Activated CD4-positive, alpha-beta T cell treated with anti-CD3 and anti-CD28 coated beads for 36 hours (primary cell): ENCODE data around the gene GLTP. TPM values are rescaled to one million over a fixed set of nuclear protein-coding genes. Genes with fewer than 3 reads are reported as not detected.
"Not testable (repeated sequence)": the region's sequence is repeated elsewhere in the genome, so short reads cannot be mapped to it uniquely, and the experiment has no call there.

Experiments used
- ATAC-seq: fragments of 200-7000 bp; cut with Tn5 transposase; one replicate; pipeline ENCODE4 v1.10.0; 2021; ENCODE audit warnings: mild to moderate bottlenecking, moderate library complexity
- CTCF ChIA-PET: fragments of 350-600 bp; sonication (Branson Sonifier 250); formaldehyde crosslinking; loops from one replicate; lab custom pipeline; 2021; ENCODE audit warnings: antibody characterized with exemption; lab: Charles Lee
- POLR2A ChIA-PET: fragments of 350-600 bp; sonication (Branson Sonifier 250); formaldehyde crosslinking; loops from one replicate; lab custom pipeline; 2021; ENCODE audit warnings: antibody characterized with exemption, inconsistent platforms; lab: Charles Lee
- DNase-seq: peaks from one replicate; pipeline ENCODE4 v3.0.0-alpha.2; 2020
- H3K27ac Mint-ChIP-seq: one replicate; pipeline ENCODE4 v1.8.0; 2021; ENCODE audit warnings: mixed read lengths
- H3K27me3 Mint-ChIP-seq: one replicate; pipeline ENCODE4 v1.8.0; 2021; ENCODE audit warnings: mixed read lengths
- H3K36me3 Mint-ChIP-seq: one replicate; pipeline ENCODE4 v1.8.0; 2021; ENCODE audit warnings: low read depth, mixed read lengths
- H3K4me1 Mint-ChIP-seq: one replicate; pipeline ENCODE4 v1.8.0; 2021; ENCODE audit warnings: mixed read lengths
- H3K4me3 Mint-ChIP-seq: one replicate; pipeline ENCODE4 v1.8.0; 2021; ENCODE audit warnings: mild to moderate bottlenecking, moderate library complexity, mixed read lengths
- H3K9me3 Mint-ChIP-seq: one replicate; pipeline ENCODE4 v1.8.0; 2021; ENCODE audit warnings: low read depth, mixed read lengths
- intact Hi-C, 2 experiments: fragments of 100-400 bp; cut with DNase I in 1 of 2; cut with micrococcal nuclease in 1 of 2; formaldehyde crosslinking; loops; one replicate each; pipeline versions ENCODE4 v1.14.2 to v1.15.1; 2022 to 2024; cut with DNase I, micrococcal nuclease
- total RNA-seq, 2 experiments: library from RNA; stranded (reverse); gene quantifications; one replicate each; pipeline ENCODE4 v1.2.3, GENCODE V29; 2021

GLTP gene, protein sequence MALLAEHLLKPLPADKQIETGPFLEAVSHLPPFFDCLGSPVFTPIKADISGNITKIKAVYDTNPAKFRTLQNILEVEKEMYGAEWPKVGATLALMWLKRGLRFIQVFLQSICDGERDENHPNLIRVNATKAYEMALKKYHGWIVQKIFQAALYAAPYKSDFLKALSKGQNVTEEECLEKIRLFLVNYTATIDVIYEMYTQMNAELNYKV
- 10 to 100 TPM; 24.2 to 26.9 TPM for total RNA-seq

DNA sequence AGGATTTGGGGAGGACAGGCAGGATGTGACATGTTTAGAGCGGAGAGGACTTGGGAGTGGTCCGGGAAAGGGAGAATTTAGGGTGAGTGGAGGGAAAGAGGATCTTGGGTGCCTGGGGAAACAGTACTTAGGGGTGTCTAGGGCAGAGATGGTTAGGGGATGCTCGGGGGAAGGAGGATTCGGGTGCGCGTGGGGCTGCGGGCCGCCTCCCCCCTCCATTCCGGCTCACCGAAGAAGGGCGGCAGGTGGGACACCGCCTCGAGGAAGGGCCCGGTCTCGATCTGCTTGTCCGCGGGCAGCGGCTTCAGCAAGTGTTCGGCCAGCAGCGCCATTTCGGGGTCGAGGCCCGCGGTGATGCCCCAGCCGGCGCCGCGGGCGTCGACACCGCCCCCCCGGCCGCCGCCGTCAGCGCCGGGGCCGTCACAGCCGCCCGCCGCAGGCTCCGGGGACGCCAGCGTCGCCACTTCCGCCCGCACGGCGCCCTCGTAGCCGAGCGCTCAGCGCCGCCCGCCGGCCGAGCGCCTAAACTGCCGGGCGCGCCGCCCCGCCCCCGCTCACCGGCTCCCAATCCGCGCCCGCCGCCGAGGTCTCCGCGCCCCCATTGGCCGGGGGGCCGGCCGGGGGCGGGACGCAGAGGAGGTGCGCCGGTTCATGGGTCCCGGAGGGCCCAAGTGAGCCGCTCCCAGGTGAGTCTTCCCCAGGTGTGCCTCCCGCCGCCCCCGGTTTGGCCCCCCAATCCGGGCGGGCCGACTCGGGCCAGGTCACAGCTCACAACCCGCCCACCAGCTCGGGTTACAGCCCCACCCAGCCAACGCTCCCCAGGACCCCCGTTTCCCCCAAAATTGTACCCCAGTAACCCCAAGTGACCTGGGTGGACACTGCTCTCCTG, at the start of gene GLTP:
Gene GLTP, minus strand, starts transcription at position 499 of the 889 bp plus-strand sequence. Its CDS starts 167 bp downstream, at position 332.
- ChIA-PET CTCF (interaction anchor here (0.7 to 1.9 kb wide), 5 partner anchors 27 to 306 kb away, joined by 3 to 9 read pairs (median 4); no protein-coding TSS in a partner anchor), POLR2A (no interaction called here)
- H3K4me1 Mint-ChIP-seq, result peaks cover 36% of the 10 kb centered on the region

DNA sequence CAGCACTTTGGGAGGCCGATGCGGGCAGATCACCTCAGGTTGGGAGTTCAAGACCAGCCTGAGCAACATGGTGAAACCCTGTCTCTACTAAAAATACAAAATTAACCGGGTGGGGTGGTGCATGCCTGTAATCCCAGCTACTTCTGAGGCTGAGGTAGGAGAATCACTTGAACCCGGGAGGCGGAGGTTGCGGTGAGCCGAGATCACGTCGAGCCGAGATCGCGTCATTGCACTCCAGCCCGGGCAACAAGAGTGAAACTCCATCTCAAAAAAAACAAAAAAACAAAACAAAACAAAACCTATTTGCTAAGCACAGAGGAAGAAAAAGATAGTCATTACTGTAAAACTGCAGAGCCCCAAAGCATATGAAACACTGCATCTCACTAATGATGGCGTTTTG, 49.0 kb upstream of the GLTP start:
- DNase-seq, H3K27me3 Mint-ChIP-seq, H3K27ac Mint-ChIP-seq, ATAC-seq, POLR2A ChIA-PET, intact Hi-C loops, H3K4me1 Mint-ChIP-seq, H3K4me3 Mint-ChIP-seq, H3K9me3 Mint-ChIP-seq: not testable (repeated sequence)
- peaks cover 27% of the 10 kb centered on the region for H3K36me3 Mint-ChIP-seq
- CTCF ChIA-PET, result interaction anchor here (1.1 to 1.8 kb wide), 3 partner anchors 9 to 162 kb away, joined by 4 to 14 read pairs (median 4); no protein-coding TSS in a partner anchor

More for the DNA sequence above, at the start of gene GLTP:
- Mint-ChIP-seq H3K36me3 (peaks cover 3% of the 10 kb centered on the region), H3K27me3 (no peaks in the 10 kb centered on the region), H3K9me3 (no peaks in the 10 kb centered on the region), H3K4me3 (peak within 1 kb of the TSS; percentile 86), H3K27ac (peak within 1 kb of the TSS; percentile 88)
- peak; percentile 97 for ATAC-seq
- DNase-seq, result peak; percentile 93
- intact Hi-C loops, result loop anchor here (1.0 to 10.0 kb wide), 16 partner anchors 20 to 1805 kb away; partner anchors contain the start of genes TCHP (in 2 of the 2), ACAD10 (in 1 of the 2), ANAPC7 (in 1 of the 2) and ATP2A2 (in 1 of the 2)

DNA sequence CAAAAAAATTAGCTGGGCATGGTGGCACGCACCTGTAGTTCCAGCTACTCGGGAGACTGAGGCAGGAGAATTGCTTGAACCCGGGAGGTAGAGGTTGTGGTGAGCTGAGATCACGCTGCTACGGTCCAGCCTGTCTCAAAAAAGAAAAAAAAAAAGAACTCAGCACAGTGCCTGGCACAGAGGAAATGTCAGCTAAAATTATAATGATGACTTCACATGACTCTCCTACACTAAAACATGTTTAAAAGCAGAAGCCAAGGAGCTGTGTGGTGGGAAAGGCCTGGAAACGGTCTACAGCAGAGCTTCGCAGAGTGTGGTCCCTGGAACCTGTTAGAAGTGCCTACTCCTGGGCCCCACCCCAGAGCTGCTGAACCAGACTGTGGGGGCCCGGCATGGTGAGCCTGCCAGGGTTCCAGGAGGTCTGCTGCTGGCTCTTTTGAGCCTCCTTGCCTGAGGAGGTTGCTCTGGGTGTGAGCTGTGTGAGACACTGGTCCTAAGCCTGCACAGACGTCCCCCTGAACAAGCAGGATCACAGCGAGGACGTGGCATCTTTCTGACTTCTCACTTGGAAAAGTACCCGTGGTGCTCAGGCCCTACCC, 47.8 kb upstream of the GLTP start:
- Mint-ChIP-seq H3K4me1 (no peaks in the 10 kb centered on the region), H3K4me3 (no peak overlapping the region), H3K27me3 (no peaks in the 10 kb centered on the region), H3K36me3 (peaks cover 20% of the 10 kb centered on the region), H3K9me3 (no peaks in the 10 kb centered on the region), H3K27ac (no peak overlapping the region)
- ChIA-PET CTCF (interaction anchor here (0.6 to 1.8 kb wide), 8 partner anchors 13 to 1242 kb away, joined by 3 to 14 read pairs (median 4); no protein-coding TSS in a partner anchor), POLR2A (interaction anchor here (0.6 kb wide), 1 partner anchor 132 kb away, joined by 8 read pairs; no protein-coding TSS in a partner anchor)
- ATAC-seq (no peak), DNase-seq (no peak)
- intact Hi-C loops, result no loop called here

- Mint-ChIP-seq H3K4me3 (no peak overlapping the region), H3K27ac (peak overlapping the region; percentile 9), H3K27me3 (no peaks in the 10 kb centered on the region), H3K9me3 (no peaks in the 10 kb centered on the region), H3K4me1 (no peaks in the 10 kb centered on the region), H3K36me3 (peaks cover 15% of the 10 kb centered on the region)
- ChIA-PET POLR2A (no interaction called here), CTCF (interaction anchor here (0.6 to 2.4 kb wide), 9 partner anchors 12 to 124 kb away, joined by 3 to 14 read pairs (median 5); no protein-coding TSS in a partner anchor)
- DNase-seq (peak; percentile 67), ATAC-seq (peak; percentile 88)
- intact Hi-C loops, result loop anchor here (1.0 kb wide), 2 partner anchors 74 to 122 kb away; no protein-coding TSS in a partner anchor
Measured at GRCh38 chr12:109927622-109928021, 47.3 kb upstream of the GLTP start.

DNA sequence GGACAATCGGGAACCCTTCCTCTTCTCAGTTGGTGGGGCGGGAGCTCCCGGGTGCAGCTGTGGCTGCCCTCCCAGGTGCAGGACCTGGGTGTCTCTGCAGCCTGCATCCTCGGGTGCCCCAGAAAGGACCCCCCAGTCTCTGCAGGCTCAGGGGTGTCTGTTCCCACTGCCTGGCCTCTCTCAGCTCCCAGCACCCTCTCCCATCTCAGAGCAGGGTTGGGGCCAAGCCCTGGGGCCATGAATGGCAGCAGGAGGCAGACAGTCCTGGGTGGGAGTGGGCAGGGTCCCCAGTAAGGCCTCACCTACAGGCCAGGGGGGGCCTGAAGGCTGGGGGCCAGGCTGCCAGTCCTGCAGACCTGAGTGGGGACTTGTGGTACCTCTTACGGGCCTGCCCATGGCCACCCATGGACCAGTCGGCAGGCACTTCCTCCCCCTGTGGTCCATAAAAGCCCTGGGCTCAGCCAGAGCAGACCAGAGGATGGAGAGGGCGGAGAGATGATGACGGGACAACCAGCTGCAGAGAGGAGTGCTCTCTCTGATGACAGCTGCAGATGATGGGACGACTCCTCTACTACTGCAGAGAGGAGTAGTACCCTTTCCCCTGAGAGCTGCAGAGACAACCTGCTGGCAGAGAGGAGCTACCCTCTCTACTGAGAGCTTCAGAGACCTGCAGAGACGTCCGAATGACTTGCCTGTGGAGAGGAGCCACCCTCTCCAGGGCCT, 46.3 kb upstream of the GLTP start:
- ATAC-seq, result no peak
- Mint-ChIP-seq H3K4me1 (no peaks in the 10 kb centered on the region), H3K36me3 (peaks cover 6% of the 10 kb centered on the region), H3K27me3 (no peaks in the 10 kb centered on the region), H3K4me3 (no peak overlapping the region), H3K9me3 (no peaks in the 10 kb centered on the region), H3K27ac (no peak overlapping the region)
- no peak for DNase-seq
- intact Hi-C loops, result loop anchor here (1.0 kb wide), 2 partner anchors 73 to 121 kb away; no protein-coding TSS in a partner anchor
- ChIA-PET POLR2A (no interaction called here), CTCF (interaction anchor here (0.6 to 2.4 kb wide), 5 partner anchors 11 to 216 kb away, joined by 3 to 12 read pairs (median 4); no protein-coding TSS in a partner anchor)

DNA sequence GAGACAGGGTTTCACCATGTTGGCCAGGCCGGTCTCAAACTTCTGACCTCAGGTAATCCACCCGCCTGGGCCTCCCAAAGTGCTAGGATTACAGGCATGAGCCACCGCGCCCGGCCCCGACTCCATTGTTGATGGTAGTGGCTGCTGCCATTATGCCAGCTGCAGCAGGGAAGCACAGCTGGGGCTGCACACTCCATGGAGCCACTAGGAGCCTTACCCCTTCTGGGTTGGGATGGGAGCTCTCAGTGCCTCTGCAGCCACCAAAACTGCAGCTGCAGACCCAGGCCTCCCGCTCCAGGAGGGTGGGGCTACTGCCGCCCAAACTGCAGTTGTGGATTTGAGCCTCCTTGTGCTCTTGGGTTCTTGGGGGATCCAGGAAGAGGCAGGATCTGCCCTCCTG, 45.7 kb upstream of the GLTP start:
- CTCF ChIA-PET, result interaction anchor here (0.6 to 2.4 kb wide), 2 partner anchors 73 to 357 kb away, joined by 4 to 12 read pairs; no protein-coding TSS in a partner anchor
- intact Hi-C loops, result no loop called here
- ATAC-seq (no peak), DNase-seq (no peak)
- H3K36me3 Mint-ChIP-seq, result peaks cover 5% of the 10 kb centered on the region
- H3K27me3 Mint-ChIP-seq, result no peaks in the 10 kb centered on the region
- no peaks in the 10 kb centered on the region for H3K4me1 Mint-ChIP-seq
- H3K27ac Mint-ChIP-seq, result no peak overlapping the region
- POLR2A ChIA-PET, result no interaction called here
- no peaks in the 10 kb centered on the region for H3K9me3 Mint-ChIP-seq
- H3K4me3 Mint-ChIP-seq, result no peak overlapping the region

- intact Hi-C loops, result no loop called here
- no peaks in the 10 kb centered on the region for H3K4me1 Mint-ChIP-seq
- H3K4me3 Mint-ChIP-seq, result no peak overlapping the region
- no peaks in the 10 kb centered on the region for H3K27me3 Mint-ChIP-seq
- POLR2A ChIA-PET, result no interaction called here
- no peaks in the 10 kb centered on the region for H3K9me3 Mint-ChIP-seq
- ATAC-seq, result no peak
- H3K36me3 Mint-ChIP-seq, result peaks cover 8% of the 10 kb centered on the region
- CTCF ChIA-PET, result interaction anchor here (0.6 to 2.4 kb wide), 2 partner anchors 72 to 358 kb away, joined by 4 to 12 read pairs; no protein-coding TSS in a partner anchor
- H3K27ac Mint-ChIP-seq, result no peak overlapping the region
- DNase-seq, result no peak
Measured at GRCh38 chr12:109925185-109925840, 45.0 kb upstream of the GLTP start.

DNA sequence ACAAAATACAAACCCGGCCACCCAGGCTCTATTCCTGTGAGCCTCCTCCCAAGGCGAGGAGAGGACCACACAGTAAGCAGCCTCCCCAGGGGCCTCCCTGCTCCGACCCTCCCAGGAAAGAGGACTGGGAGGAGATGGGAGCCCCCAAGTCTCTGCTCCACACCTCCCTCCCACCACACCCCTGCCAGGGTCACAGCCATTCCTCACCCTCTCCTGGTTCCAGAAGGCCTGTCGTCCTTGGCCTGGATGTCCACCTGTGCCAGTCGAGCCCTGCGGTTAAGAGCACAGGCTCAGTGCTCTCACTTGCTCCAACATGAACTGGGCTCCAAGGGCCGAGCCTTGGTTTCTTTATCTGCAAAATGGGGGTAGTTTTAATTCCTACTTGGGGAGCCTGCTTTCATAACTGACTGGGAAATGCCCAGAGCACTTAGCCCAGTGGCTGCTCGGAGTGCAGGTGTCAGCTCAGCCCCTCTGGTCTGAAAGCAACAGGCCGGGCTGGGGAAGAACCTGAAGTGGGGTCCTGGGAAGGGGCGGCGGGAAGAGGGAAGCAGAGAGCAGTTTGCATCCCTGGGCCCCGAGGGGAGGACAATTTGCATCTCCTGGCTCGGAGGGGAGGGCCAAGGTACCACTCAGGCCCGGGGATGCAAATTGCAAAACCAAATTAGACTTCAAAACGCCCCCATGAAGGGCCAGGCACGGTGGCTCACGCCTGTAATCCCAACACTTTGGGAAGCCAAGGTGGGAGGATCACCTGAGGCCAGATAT, 43.3 kb upstream of the GLTP start:
- no peak for DNase-seq
- Mint-ChIP-seq H3K9me3 (no peaks in the 10 kb centered on the region), H3K4me1 (no peaks in the 10 kb centered on the region), H3K36me3 (peaks cover 19% of the 10 kb centered on the region), H3K27me3 (no peaks in the 10 kb centered on the region), H3K27ac (no peak overlapping the region), H3K4me3 (no peak overlapping the region)
- ChIA-PET POLR2A (no interaction called here), CTCF (no interaction called here)
- no peak for ATAC-seq
- intact Hi-C loops, result no loop called here

GRCh38 chr12:109923038-109923437, 42.7 kb upstream of the GLTP start:
- intact Hi-C loops, result no loop called here
- no peak overlapping the region for H3K4me3 Mint-ChIP-seq
- CTCF ChIA-PET, result interaction anchor here (1.0 kb wide), 1 partner anchor 119 kb away, joined by 3 read pairs; no protein-coding TSS in a partner anchor

More at GRCh38 chr12:109923038-109923437, 42.7 kb upstream of the GLTP start:
- Mint-ChIP-seq H3K27ac (no peak overlapping the region), H3K9me3 (no peaks in the 10 kb centered on the region), H3K4me1 (no peaks in the 10 kb centered on the region), H3K27me3 (no peaks in the 10 kb centered on the region), H3K36me3 (peaks cover 20% of the 10 kb centered on the region)
- DNase-seq, result no peak
- POLR2A ChIA-PET, result no interaction called here
- ATAC-seq, result no peak
